ENCODE results near the gene PTPRK.

- TF ChIP-seq ESRRG (CRISPR knock-in tag; IDR thresholded peaks at IDR 0.05) (no peak), BACH2 (CRISPR knock-in tag; IDR thresholded peaks at IDR 0.05; ENCODE audit: borderline replicate concordance) (no peak), ZNF565 (CRISPR knock-in tag; conservative IDR thresholded peaks at IDR 0.05; ENCODE audit: low read depth) (no peak), PATZ1 (CRISPR knock-in tag; IDR thresholded peaks at IDR 0.05; ENCODE audit: borderline replicate concordance) (no peak), CREB5 (CRISPR knock-in tag; IDR thresholded peaks at IDR 0.05; ENCODE audit: low read depth) (no peak), CSDC2 (CRISPR knock-in tag; IDR thresholded peaks at IDR 0.05) (no peak), ZFP3 (CRISPR knock-in tag; IDR thresholded peaks at IDR 0.05) (no peak), SNAI2 (CRISPR knock-in tag; IDR thresholded peaks at IDR 0.05) (no peak), ZNF8 (CRISPR knock-in tag; IDR thresholded peaks at IDR 0.05) (no peak)
These were observed 54.7 kb downstream of the PTPRK start for GRCh38 chr6:128465368-128466343.

Data from SK-N-SH treated with all-trans-retinoic acid at 6 μM for 48 hours (cell line).